Suprapubic skin (tissue), 4 donors: Measurements from ENCODE around the gene SAMD4A.

Experiments
- EP300 ChIP-seq: sonication (generic); formaldehyde crosslinking; IDR thresholded peaks from one replicate; pipeline ENCODE4 v1.6.1; 2017; ENCODE audit warnings: antibody characterized with exemption
- POLR2AphosphoS5 ChIP-seq, 3 donors: sonication (generic); formaldehyde crosslinking; IDR thresholded peaks; one replicate each; pipeline ENCODE4 v1.6.1; 2017; ENCODE audit warnings: antibody characterized with exemption in 3 of 3
- TF ChIP-seq, protein P1 (sequence below), 2 donors: fragments of 200-600 bp in 1 of 2; fragments of 450-650 bp in 1 of 2; sonication (generic) in 1 of 2; IDR thresholded peaks; one replicate each; pipeline ENCODE4 v1.5.1; 2016 to 2019; ENCODE audit warnings: antibody characterized with exemption in 2 of 2, mild to moderate bottlenecking in 1 of 2, moderate library complexity in 1 of 2

DNA sequence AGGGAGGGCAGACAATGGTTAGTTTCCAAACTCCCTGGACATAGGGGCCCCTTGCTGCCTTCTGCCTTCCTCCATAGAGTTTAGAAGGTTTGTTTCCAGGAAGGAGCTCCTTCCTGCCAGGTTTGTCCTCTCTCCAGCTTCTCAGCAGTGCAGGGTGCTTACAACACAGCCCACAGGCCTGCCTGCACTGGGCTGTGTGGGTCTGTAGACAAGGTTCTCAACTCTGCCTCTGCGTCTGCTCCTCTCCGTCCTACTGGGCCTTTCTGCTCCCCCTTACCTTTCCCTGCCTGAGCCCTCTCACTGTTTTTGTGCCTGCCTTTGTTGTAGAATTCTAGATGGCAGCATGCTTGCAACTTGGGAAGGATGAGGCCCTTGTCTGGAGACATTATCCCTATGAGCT, 124.0 kb downstream of the SAMD4A start:
- TF ChIP-seq, protein P1, sequence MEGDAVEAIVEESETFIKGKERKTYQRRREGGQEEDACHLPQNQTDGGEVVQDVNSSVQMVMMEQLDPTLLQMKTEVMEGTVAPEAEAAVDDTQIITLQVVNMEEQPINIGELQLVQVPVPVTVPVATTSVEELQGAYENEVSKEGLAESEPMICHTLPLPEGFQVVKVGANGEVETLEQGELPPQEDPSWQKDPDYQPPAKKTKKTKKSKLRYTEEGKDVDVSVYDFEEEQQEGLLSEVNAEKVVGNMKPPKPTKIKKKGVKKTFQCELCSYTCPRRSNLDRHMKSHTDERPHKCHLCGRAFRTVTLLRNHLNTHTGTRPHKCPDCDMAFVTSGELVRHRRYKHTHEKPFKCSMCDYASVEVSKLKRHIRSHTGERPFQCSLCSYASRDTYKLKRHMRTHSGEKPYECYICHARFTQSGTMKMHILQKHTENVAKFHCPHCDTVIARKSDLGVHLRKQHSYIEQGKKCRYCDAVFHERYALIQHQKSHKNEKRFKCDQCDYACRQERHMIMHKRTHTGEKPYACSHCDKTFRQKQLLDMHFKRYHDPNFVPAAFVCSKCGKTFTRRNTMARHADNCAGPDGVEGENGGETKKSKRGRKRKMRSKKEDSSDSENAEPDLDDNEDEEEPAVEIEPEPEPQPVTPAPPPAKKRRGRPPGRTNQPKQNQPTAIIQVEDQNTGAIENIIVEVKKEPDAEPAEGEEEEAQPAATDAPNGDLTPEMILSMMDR (IDR thresholded peaks at IDR 0.05): no peak
- TF ChIP-seq EP300: no peak
- no peak for TF ChIP-seq POLR2AphosphoS5 (IDR thresholded peaks at IDR 0.05)
